Sigmoid colon (tissue), 4 donors: ENCODE data around the gene EXTL1.

Experiments
- POLR2AphosphoS5 ChIP-seq, 4 donors: sonication (generic); formaldehyde crosslinking; IDR thresholded peaks; one replicate each; pipeline ENCODE4 v1.6.1; 2017; ENCODE audit warnings: antibody characterized with exemption in 4 of 4
- TF ChIP-seq, protein P1 (sequence below), 4 experiments: fragments of 450-650 bp in 3 of 4; fragments of 200-600 bp in 1 of 4; IDR thresholded peaks; one replicate each; pipeline ENCODE4 v1.5.1; 2016 to 2019; ENCODE audit warnings: antibody characterized with exemption in 4 of 4, mild to moderate bottlenecking in 3 of 4, moderate library complexity in 2 of 4

DNA sequence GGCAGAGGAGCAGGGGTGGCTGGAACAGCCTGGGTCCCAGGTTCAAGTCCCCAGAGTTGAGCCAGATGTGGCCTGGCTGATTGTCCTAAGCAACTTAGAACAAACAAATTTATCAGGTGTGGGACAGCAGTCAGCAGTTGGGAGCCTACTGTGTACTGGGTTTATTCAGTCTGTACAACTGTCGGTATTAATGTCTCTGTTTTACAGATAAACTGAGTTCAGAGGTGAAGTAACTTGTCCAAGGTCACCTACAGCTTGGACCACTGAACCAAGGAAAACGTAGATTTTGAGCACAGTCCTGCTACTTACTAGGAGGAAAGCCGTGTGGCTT is 60.4 kb downstream of the EXTL1 start:
- TF ChIP-seq, protein P1, sequence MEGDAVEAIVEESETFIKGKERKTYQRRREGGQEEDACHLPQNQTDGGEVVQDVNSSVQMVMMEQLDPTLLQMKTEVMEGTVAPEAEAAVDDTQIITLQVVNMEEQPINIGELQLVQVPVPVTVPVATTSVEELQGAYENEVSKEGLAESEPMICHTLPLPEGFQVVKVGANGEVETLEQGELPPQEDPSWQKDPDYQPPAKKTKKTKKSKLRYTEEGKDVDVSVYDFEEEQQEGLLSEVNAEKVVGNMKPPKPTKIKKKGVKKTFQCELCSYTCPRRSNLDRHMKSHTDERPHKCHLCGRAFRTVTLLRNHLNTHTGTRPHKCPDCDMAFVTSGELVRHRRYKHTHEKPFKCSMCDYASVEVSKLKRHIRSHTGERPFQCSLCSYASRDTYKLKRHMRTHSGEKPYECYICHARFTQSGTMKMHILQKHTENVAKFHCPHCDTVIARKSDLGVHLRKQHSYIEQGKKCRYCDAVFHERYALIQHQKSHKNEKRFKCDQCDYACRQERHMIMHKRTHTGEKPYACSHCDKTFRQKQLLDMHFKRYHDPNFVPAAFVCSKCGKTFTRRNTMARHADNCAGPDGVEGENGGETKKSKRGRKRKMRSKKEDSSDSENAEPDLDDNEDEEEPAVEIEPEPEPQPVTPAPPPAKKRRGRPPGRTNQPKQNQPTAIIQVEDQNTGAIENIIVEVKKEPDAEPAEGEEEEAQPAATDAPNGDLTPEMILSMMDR (IDR thresholded peaks at IDR 0.05), result no peak
- no peak for TF ChIP-seq POLR2AphosphoS5 (IDR thresholded peaks at IDR 0.05)
